Astrocyte of the cerebellum (primary cell): ENCODE data around the gene BMAL1.

Source experiments
- DNase-seq: peaks from one replicate; pipeline ENCODE4 v3.0.0-alpha.2; 2011; ENCODE audit warnings: low read depth
- H3K4me3 ChIP-seq: 2 replicates; pipeline ENCODE4 v1.5.1; 2011; ENCODE audit warnings: mild to moderate bottlenecking, low read depth, low read length, moderate library complexity
- in situ Hi-C: cut with HindIII; loops from 2 replicates; pipeline ENCODE4 v1.10.0; 2017; ENCODE audit warnings: low sequenced_read_pairs
- TF ChIP-seq, protein P1 (sequence below): IDR thresholded peaks from 2 replicates; pipeline ENCODE4 v1.5.1; 2012; ENCODE audit warnings: low read length, low read depth, moderate library complexity, mild to moderate bottlenecking; ENCODE audit errors: missing control alignments

Gene BMAL1

GRCh38 chr11:13421561-13421960 lies 144.0 kb downstream of the BMAL1 start:
- no peak for DNase-seq
- TF ChIP-seq, protein P1, sequence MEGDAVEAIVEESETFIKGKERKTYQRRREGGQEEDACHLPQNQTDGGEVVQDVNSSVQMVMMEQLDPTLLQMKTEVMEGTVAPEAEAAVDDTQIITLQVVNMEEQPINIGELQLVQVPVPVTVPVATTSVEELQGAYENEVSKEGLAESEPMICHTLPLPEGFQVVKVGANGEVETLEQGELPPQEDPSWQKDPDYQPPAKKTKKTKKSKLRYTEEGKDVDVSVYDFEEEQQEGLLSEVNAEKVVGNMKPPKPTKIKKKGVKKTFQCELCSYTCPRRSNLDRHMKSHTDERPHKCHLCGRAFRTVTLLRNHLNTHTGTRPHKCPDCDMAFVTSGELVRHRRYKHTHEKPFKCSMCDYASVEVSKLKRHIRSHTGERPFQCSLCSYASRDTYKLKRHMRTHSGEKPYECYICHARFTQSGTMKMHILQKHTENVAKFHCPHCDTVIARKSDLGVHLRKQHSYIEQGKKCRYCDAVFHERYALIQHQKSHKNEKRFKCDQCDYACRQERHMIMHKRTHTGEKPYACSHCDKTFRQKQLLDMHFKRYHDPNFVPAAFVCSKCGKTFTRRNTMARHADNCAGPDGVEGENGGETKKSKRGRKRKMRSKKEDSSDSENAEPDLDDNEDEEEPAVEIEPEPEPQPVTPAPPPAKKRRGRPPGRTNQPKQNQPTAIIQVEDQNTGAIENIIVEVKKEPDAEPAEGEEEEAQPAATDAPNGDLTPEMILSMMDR, result no peak
- H3K4me3 ChIP-seq, result no peak overlapping the region
- in situ Hi-C loops, result no loop called here

- H3K4me3 ChIP-seq, result no peak overlapping the region
- TF ChIP-seq, protein P1, result no peak
- in situ Hi-C loops, result no loop called here
- DNase-seq, result no peak
These were observed 145.8 kb downstream of the BMAL1 start for GRCh38 chr11:13423372-13423771.

- H3K4me3 ChIP-seq, result no peak overlapping the region
- TF ChIP-seq, protein P1, result no peak
- DNase-seq, result no peak
- in situ Hi-C loops, result no loop called here
These were observed 149.8 kb downstream of the BMAL1 start for GRCh38 chr11:13427440-13427839.

- DNase-seq, result no peak
- H3K4me3 ChIP-seq, result no peak overlapping the region
- in situ Hi-C loops, result no loop called here
- TF ChIP-seq, protein P1, result no peak
These were observed 151.7 kb downstream of the BMAL1 start for GRCh38 chr11:13429288-13429687.

GRCh38 chr11:13429836-13430235 lies 152.2 kb downstream of the BMAL1 start:
- no peak for DNase-seq
- TF ChIP-seq, protein P1, result no peak
- no peak overlapping the region for H3K4me3 ChIP-seq
- in situ Hi-C loops, result no loop called here

DNA sequence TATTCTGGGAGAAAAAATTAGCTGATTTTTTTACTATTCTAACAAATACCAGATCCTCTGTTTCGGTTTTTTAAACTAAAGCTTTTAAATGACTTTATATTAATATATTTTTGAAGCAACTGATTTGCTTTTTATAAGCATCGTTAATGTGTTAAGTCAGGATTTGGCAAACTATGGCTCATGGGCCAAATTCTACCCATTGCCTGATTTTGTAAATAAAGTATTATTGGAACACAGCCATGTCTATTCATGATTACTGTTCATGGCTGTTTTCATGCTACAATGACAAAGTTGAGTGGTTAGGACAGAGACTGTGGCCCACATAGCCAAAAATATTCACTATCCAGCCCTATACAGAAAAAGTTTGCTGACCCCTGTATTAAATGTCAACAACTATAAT lies 155.8 kb downstream of the BMAL1 start:
- in situ Hi-C loops, result no loop called here
- no peak overlapping the region for H3K4me3 ChIP-seq
- no peak for DNase-seq
- TF ChIP-seq, protein P1, result no peak
